K562 (cell line): ENCODE results near the gene RALGAPA2. TPM values are rescaled to one million over a fixed set of nuclear protein-coding genes. Genes with fewer than 3 reads are reported as not detected.

ENCODE experiments used
- ATAC-seq: fragments of 200-7000 bp; cut with Tn5 transposase; 3 replicates; pipeline ENCODE4 v1.9.1; 2020; ENCODE audit warnings: moderate library complexity
- BruUV-seq: library from RNA; stranded (reverse); fragments of 400-500 nt; replicated peaks from 2 replicates; lab custom pipeline; 2021; lab: Mats Ljungman, UMichigan
- CTCF ChIA-PET: fragments of 300-600 bp; formaldehyde crosslinking; extraction: SDS; loops from one replicate; lab custom pipeline; 2021; ENCODE audit warnings: low intra/inter-chr PET ratio; lab: Yijun Ruan, JAX
- POLR2A ChIA-PET: fragments of 300-600, 350-650 bp; sonication (Branson Sonifier 250); formaldehyde crosslinking; extraction: SDS; loops from one replicate; lab custom pipeline; 2021; ENCODE audit warnings: antibody characterized with exemption, inconsistent platforms; lab: Yijun Ruan, JAX
- DNase-seq, 4 experiments: peaks; one replicate each; pipeline versions ENCODE4 v3.0.0 to v3.0.0-alpha.2; 2011 to 2018; ENCODE audit warnings: low spot score in 3 of 4, mixed read lengths in 3 of 4; ENCODE audit errors: extremely low read depth in 1 of 4
- FAIRE-seq: peaks from 2 replicates; lab custom pipeline; 2011; peaks lifted over from hg19 to GRCh38; lab: Jason Lieb, UNC
- H2AFZ ChIP-seq: 2 replicates; pipeline ENCODE4 v1.6.0; 2011; ENCODE audit warnings: low read depth, low read length, control low read depth, inconsistent platforms
- H3K27ac ChIP-seq: fragments of 200-600 bp; 3 replicates; pipeline ENCODE4 v1.8.0; 2011; ENCODE audit warnings: low read depth, mild to moderate bottlenecking, control low read depth, inconsistent platforms, low read length, moderate library complexity, mixed read lengths; ENCODE audit errors: extremely low read depth
- H3K27me3 ChIP-seq, 2 experiments: fragments of 300-600 bp in 1 of 2; 2 replicates in 1 of 2; 3 replicates in 1 of 2; pipeline versions ENCODE4 v1.6.0 to v1.8.0; 2011; ENCODE audit warnings: inconsistent platforms in 2 of 2, low read length in 2 of 2, mild to moderate bottlenecking in 1 of 2, mixed read lengths in 1 of 2, moderate library complexity in 1 of 2; ENCODE audit not compliant: control insufficient read depth in 2 of 2, insufficient read depth in 2 of 2
- H3K36me3 ChIP-seq: fragments of 300-600 bp; 3 replicates; pipeline ENCODE4 v1.8.0; 2011; ENCODE audit warnings: mild to moderate bottlenecking, low read length, inconsistent platforms; ENCODE audit not compliant: control insufficient read depth, insufficient read depth
- H3K4me1 ChIP-seq, 2 experiments: fragments of 200-600 bp in 1 of 2; replicated peaks in 1 of 2; 2 replicates in 1 of 2; 3 replicates in 1 of 2; pipeline versions ENCODE4 v1.5.1 to v1.8.0; 2011; ENCODE audit warnings: inconsistent platforms in 2 of 2, low read length in 2 of 2, mild to moderate bottlenecking in 1 of 2, mixed read lengths in 1 of 2, moderate library complexity in 1 of 2; ENCODE audit not compliant: control insufficient read depth in 2 of 2, insufficient read depth in 2 of 2
- H3K4me2 ChIP-seq: 2 replicates; pipeline ENCODE4 v1.6.1; 2011; ENCODE audit warnings: low read length, control low read depth, inconsistent platforms, mixed read lengths; ENCODE audit not compliant: insufficient read depth
- H3K4me3 ChIP-seq: fragments of 200-600 bp; sonication (generic), shearing (Covaris generic); 2 replicates; pipeline ENCODE4 v1.5.1; 2016; ENCODE audit warnings: control low read depth, inconsistent platforms
- H3K79me2 ChIP-seq: fragments of 200-600 bp; 3 replicates; pipeline ENCODE4 v1.8.0; 2011; ENCODE audit warnings: low read length, inconsistent platforms; ENCODE audit not compliant: control insufficient read depth, insufficient read depth
- H3K9ac ChIP-seq, 2 experiments: 2 replicates each; pipeline versions ENCODE4 v1.6.0 to v1.6.1; 2011; ENCODE audit warnings: low read depth in 2 of 2, low read length in 2 of 2, control low read depth in 1 of 2, inconsistent platforms in 1 of 2, mild to moderate bottlenecking in 1 of 2, mixed read lengths in 1 of 2; ENCODE audit not compliant: insufficient read depth in 1 of 2
- H3K9me1 ChIP-seq: one replicate; pipeline ENCODE4 v1.6.0; 2011; ENCODE audit warnings: inconsistent platforms, mild to moderate bottlenecking, low read length, moderate library complexity; ENCODE audit not compliant: control insufficient read depth, insufficient read depth
- H3K9me3 ChIP-seq: replicated peaks from 2 replicates; pipeline ENCODE4 v1.5.1; 2011; ENCODE audit warnings: low read depth, low read length, inconsistent platforms; ENCODE audit not compliant: control insufficient read depth, insufficient read depth
- H4K20me1 ChIP-seq: replicated peaks from 2 replicates; pipeline ENCODE4 v1.6.1; 2011; ENCODE audit warnings: low read length, inconsistent platforms, mixed read lengths; ENCODE audit not compliant: control insufficient read depth, insufficient read depth
- CTCF ChIP-seq, 3 experiments: IDR thresholded peaks in 2 of 3; conservative IDR thresholded peaks in 1 of 3; 2 replicates each; pipeline ENCODE4 v1.5.1; 2011 to 2012; ENCODE audit warnings: low read length in 3 of 3, mild to moderate bottlenecking in 3 of 3, control low read depth in 2 of 3, improper control_type of control experiment in 1 of 3, inconsistent platforms in 1 of 3, low read depth in 1 of 3, mixed read lengths in 1 of 3, moderate library complexity in 1 of 3; ENCODE audit not compliant: insufficient read depth in 2 of 3
- EWSR1 ChIP-seq: fragments of 450-650 bp; IDR thresholded peaks from 2 replicates; pipeline ENCODE4 v1.6.1; 2018; ENCODE audit warnings: borderline replicate concordance, mild to moderate bottlenecking, low read depth, moderate library complexity; ENCODE audit not compliant: partially characterized antibody
- GATAD2A ChIP-seq: fragments of 450-650 bp; IDR thresholded peaks from 2 replicates; pipeline ENCODE4 v1.6.1; 2017
- GATAD2B ChIP-seq: fragments of 450-650 bp; IDR thresholded peaks from 2 replicates; pipeline ENCODE4 v1.6.1; 2017; ENCODE audit warnings: mild to moderate bottlenecking, borderline replicate concordance
- HNRNPL ChIP-seq: fragments of 200-400 bp; formaldehyde crosslinking; IDR thresholded peaks from 2 replicates; pipeline ENCODE4 v1.6.1; 2017; ENCODE audit warnings: low read depth, mild to moderate bottlenecking, low read length
- HOMEZ ChIP-seq: fragments of 250-450 bp; sonication (Bioruptor Pico); IDR thresholded peaks from 2 replicates; pipeline ENCODE4 v1.4.0; 2020; ENCODE audit warnings: mild to moderate bottlenecking, moderate library complexity
- JUNB ChIP-seq: fragments of 450-650 bp; formaldehyde crosslinking; conservative IDR thresholded peaks from 2 replicates; pipeline ENCODE4 v1.4.0; 2020; ENCODE audit warnings: mild to moderate bottlenecking
- SMAD1 ChIP-seq: fragments of 150-350 bp; IDR thresholded peaks from 2 replicates; pipeline ENCODE4 v1.6.1; 2014; ENCODE audit warnings: low read length, low read depth; ENCODE audit not compliant: partially characterized antibody
- SMAD3 ChIP-seq: fragments of 450-650 bp; formaldehyde crosslinking; conservative IDR thresholded peaks from 2 replicates; pipeline ENCODE4 v1.4.0; 2020; ENCODE audit warnings: mild to moderate bottlenecking
- XRCC4 ChIP-seq: IDR thresholded peaks from one replicate; pipeline ENCODE4 v1.6.1; 2011; ENCODE audit not compliant: insufficient read depth, insufficient read length; ENCODE audit errors: extremely low read depth
- ZNF324 ChIP-seq: fragments of 250-450 bp; sonication (Bioruptor Pico); IDR thresholded peaks from 2 replicates; pipeline ENCODE4 v1.4.0; 2020; ENCODE audit warnings: mild to moderate bottlenecking
- ZNF778 ChIP-seq: fragments of 450-650 bp; formaldehyde crosslinking; IDR thresholded peaks from 2 replicates; pipeline ENCODE4 v1.4.0; 2020; ENCODE audit warnings: mild to moderate bottlenecking, moderate library complexity
- in situ Hi-C: fragments of 300-500 bp; cut with MboI; formaldehyde crosslinking; loops from 4 replicates; pipeline ENCODE4 v1.15.0; 2018; ENCODE audit warnings: inconsistent platforms, mixed read lengths
- intact Hi-C: fragments of 100-400 bp; cut with micrococcal nuclease; formaldehyde crosslinking; loops from 2 replicates; pipeline ENCODE4 v1.14.2; 2022
- polyA plus RNA-seq, 8 experiments: library from polyadenylated mRNA; depleted of rRNA in 4 of 8; stranded (reverse) in 5 of 8; unstranded in 3 of 8; fragments of >200 nt; fragmentation: Nextera tagmentation in 2 of 8; fragmentation: Illumina TruSeq in 1 of 8; extraction: Ambion mirVana in 2 of 8; extraction: Trizol in 1 of 8; gene quantifications; 2 replicates each; pipeline versions ENCODE4 v1.2.1 to v1.2.3, GENCODE V29; 2011 to 2014; ENCODE audit warnings: inconsistent platforms in 1 of 8, missing spikeins in 1 of 8
- total RNA-seq, 7 experiments: library from RNA; depleted of rRNA in 6 of 7; stranded (reverse); fragments of >200 nt in 6 of 7; fragmentation: Illumina TruSeq in 2 of 7; extraction: Trizol in 2 of 7; gene quantifications; 2 replicates each; pipeline versions ENCODE4 v1.2.1 to v1.2.3, GENCODE V29; 2011 to 2021; ENCODE audit warnings: low replicate concordance in 1 of 7
- TF ChIP-seq, protein P1 (sequence below): fragments of 250-450 bp; sonication (Bioruptor Pico); IDR thresholded peaks from 2 replicates; pipeline ENCODE4 v1.9.0; 2021; ENCODE audit warnings: mild to moderate bottlenecking
- TF ChIP-seq, protein P2 (sequence below): sonication (generic); formaldehyde crosslinking; IDR thresholded peaks from 2 replicates; pipeline ENCODE4 v1.4.0; 2020; ENCODE audit warnings: mild to moderate bottlenecking, missing genetic modification reagents
- TF ChIP-seq, protein P3 (sequence below): fragments of 250-450 bp; sonication (Bioruptor Pico); IDR thresholded peaks from 2 replicates; pipeline ENCODE4 v1.8.0; 2022; ENCODE audit warnings: inconsistent platforms, mild to moderate bottlenecking, moderate library complexity, borderline replicate concordance
- TF ChIP-seq, protein P4 (sequence below): fragments of 450-650 bp; conservative IDR thresholded peaks from 2 replicates; pipeline ENCODE4 v1.6.1; 2016; ENCODE audit warnings: missing genetic modification characterization, low read depth, mild to moderate bottlenecking, missing compliant biosample characterization, moderate library complexity

RALGAPA2 gene
- total and polyA plus RNA-seq, 9 of the 15 experiments (the other 6 are each of a cell fraction or from before 2014, with no cell fraction given): 0.35 to 2.7 (median 1.4) TPM

DNA sequence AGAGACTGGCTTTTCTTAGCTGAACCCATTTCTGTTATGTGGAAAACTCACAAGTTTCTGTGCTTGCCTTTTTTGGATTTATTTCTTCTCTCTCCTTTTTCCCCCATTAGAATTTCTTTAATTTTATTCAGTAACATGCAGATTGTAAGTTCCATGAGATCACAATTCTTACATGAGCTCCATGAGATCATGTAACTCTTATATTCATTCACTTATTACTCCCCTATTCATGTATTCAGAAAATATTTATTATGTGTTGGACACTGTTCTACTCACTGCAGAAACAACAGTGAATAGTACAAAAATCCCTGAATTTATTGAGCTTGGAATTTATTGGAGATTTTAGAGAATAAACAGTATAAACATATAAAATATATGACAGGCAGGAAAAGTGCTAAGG, 238.8 kb downstream of the RALGAPA2 start:
- no peak for ATAC-seq
- no peak for TF ChIP-seq CTCF (IDR thresholded peaks at IDR 0.05 in 2 of 3, conservative IDR thresholded peaks at IDR 0.05 in 1 of 3; ENCODE audit: insufficient read depth in 2 of 3, low read depth in 1 of 3, low read length in 3 of 3)
- TF ChIP-seq, protein P1, sequence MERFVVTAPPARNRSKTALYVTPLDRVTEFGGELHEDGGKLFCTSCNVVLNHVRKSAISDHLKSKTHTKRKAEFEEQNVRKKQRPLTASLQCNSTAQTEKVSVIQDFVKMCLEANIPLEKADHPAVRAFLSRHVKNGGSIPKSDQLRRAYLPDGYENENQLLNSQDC (CRISPR knock-in tag): no peak
- TF ChIP-seq HNRNPL: no peak
- TF ChIP-seq, protein P2, sequence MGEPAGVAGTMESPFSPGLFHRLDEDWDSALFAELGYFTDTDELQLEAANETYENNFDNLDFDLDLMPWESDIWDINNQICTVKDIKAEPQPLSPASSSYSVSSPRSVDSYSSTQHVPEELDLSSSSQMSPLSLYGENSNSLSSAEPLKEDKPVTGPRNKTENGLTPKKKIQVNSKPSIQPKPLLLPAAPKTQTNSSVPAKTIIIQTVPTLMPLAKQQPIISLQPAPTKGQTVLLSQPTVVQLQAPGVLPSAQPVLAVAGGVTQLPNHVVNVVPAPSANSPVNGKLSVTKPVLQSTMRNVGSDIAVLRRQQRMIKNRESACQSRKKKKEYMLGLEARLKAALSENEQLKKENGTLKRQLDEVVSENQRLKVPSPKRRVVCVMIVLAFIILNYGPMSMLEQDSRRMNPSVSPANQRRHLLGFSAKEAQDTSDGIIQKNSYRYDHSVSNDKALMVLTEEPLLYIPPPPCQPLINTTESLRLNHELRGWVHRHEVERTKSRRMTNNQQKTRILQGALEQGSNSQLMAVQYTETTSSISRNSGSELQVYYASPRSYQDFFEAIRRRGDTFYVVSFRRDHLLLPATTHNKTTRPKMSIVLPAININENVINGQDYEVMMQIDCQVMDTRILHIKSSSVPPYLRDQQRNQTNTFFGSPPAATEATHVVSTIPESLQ (CRISPR knock-in tag): no peak
- TF ChIP-seq ZNF324: no peak
- TF ChIP-seq XRCC4: no peak
- no peak for TF ChIP-seq EWSR1
- TF ChIP-seq, protein P3, sequence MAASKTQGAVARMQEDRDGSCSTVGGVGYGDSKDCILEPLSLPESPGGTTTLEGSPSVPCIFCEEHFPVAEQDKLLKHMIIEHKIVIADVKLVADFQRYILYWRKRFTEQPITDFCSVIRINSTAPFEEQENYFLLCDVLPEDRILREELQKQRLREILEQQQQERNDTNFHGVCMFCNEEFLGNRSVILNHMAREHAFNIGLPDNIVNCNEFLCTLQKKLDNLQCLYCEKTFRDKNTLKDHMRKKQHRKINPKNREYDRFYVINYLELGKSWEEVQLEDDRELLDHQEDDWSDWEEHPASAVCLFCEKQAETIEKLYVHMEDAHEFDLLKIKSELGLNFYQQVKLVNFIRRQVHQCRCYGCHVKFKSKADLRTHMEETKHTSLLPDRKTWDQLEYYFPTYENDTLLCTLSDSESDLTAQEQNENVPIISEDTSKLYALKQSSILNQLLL (CRISPR knock-in tag): no peak
- TF ChIP-seq GATAD2A: no peak
- no peak for TF ChIP-seq JUNB (CRISPR knock-in tag)
- TF ChIP-seq HOMEZ (CRISPR knock-in tag): no peak
- no peak for TF ChIP-seq GATAD2B
- TF ChIP-seq, protein P4, sequence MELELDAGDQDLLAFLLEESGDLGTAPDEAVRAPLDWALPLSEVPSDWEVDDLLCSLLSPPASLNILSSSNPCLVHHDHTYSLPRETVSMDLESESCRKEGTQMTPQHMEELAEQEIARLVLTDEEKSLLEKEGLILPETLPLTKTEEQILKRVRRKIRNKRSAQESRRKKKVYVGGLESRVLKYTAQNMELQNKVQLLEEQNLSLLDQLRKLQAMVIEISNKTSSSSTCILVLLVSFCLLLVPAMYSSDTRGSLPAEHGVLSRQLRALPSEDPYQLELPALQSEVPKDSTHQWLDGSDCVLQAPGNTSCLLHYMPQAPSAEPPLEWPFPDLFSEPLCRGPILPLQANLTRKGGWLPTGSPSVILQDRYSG (tag): no peak
- no peak for TF ChIP-seq ZNF778 (CRISPR knock-in tag)
- no peak for TF ChIP-seq SMAD3 (CRISPR knock-in tag)
- TF ChIP-seq SMAD1: no peak

More for the DNA sequence above, 238.8 kb downstream of the RALGAPA2 start:
- POLR2A ChIA-PET: no interaction called here
- no TSS peak for BruUV-seq
- intact Hi-C loops (no loop called here), in situ Hi-C loops (no loop called here)
- CTCF ChIA-PET: no interaction called here
- Histone ChIP-seq H3K79me2 (no peaks in the 10 kb centered on the region), H3K4me3 (no peak overlapping the region), H3K4me2 (no peak overlapping the region), H2AFZ (no peak overlapping the region), H3K27me3 (no peaks in the 10 kb centered on the region), H3K9ac (no peak overlapping the region), H3K9me3 (no peaks in the 10 kb centered on the region), H3K9me1 (no peaks in the 10 kb centered on the region), H3K4me1 (no peaks in the 10 kb centered on the region), H3K36me3 (no peaks in the 10 kb centered on the region), H3K27ac (no peak overlapping the region), H4K20me1 (no peaks in the 10 kb centered on the region)
- DNase-seq: no peak
- no peak for FAIRE-seq
